H9 (cell line): Measurements from ENCODE around the gene IDUA. TPM values are rescaled to one million over a fixed set of nuclear protein-coding genes. Genes with fewer than 3 reads are reported as not detected.

Source experiments
- DNase-seq: peaks from one replicate; pipeline ENCODE4 v3.0.0-alpha.2; 2017
- H2AFZ ChIP-seq: one replicate; pipeline ENCODE4 v1.6.1; 2013; ENCODE audit warnings: mild to moderate bottlenecking, low read length, control low read depth, moderate library complexity
- H2AK5ac ChIP-seq: 2 replicates; pipeline ENCODE4 v1.6.1; 2013; ENCODE audit warnings: low read length, control low read depth, mixed read lengths; ENCODE audit not compliant: insufficient read length
- H2BK120ac ChIP-seq: one replicate; pipeline ENCODE4 v1.6.1; 2013; ENCODE audit warnings: low read depth, mild to moderate bottlenecking, low read length, control low read depth, inconsistent platforms; ENCODE audit not compliant: poor library complexity, severe bottlenecking
- H2BK12ac ChIP-seq: 2 replicates; pipeline ENCODE4 v1.6.1; 2013; ENCODE audit warnings: low read length, control low read depth, mixed read lengths, low read depth; ENCODE audit not compliant: insufficient read length
- H2BK15ac ChIP-seq: 2 replicates; pipeline ENCODE4 v1.6.1; 2013; ENCODE audit warnings: low read depth, low read length, control low read depth
- H2BK20ac ChIP-seq: one replicate; pipeline ENCODE4 v1.6.1; 2013; ENCODE audit warnings: low read depth, mild to moderate bottlenecking, low read length, control low read depth, inconsistent platforms; ENCODE audit not compliant: poor library complexity, severe bottlenecking
- H2BK5ac ChIP-seq: 2 replicates; pipeline ENCODE4 v1.6.1; 2013; ENCODE audit warnings: low read length, control low read depth, mixed read lengths; ENCODE audit not compliant: insufficient read length
- H3K14ac ChIP-seq: 2 replicates; pipeline ENCODE4 v1.6.1; 2013; ENCODE audit warnings: low read length, control low read depth; ENCODE audit not compliant: insufficient read depth
- H3K18ac ChIP-seq: 2 replicates; pipeline ENCODE4 v1.6.1; 2013; ENCODE audit warnings: low read depth, mild to moderate bottlenecking, mixed read lengths, low read length, control low read depth; ENCODE audit not compliant: insufficient read length
- H3K23ac ChIP-seq: 2 replicates; pipeline ENCODE4 v1.6.1; 2013; ENCODE audit warnings: low read length, control low read depth, mixed read lengths, low read depth; ENCODE audit not compliant: insufficient read length
- H3K23me2 ChIP-seq: 2 replicates; pipeline ENCODE4 v1.6.1; 2013; ENCODE audit warnings: low read depth, mild to moderate bottlenecking, mixed read lengths, low read length, control low read depth; ENCODE audit not compliant: insufficient read length, poor library complexity, severe bottlenecking
- H3K27ac ChIP-seq: 2 replicates; pipeline ENCODE4 v1.5.1; 2013; ENCODE audit warnings: low read length, control low read depth, mixed read lengths, low read depth; ENCODE audit not compliant: insufficient read length
- H3K27me3 ChIP-seq: 2 replicates; pipeline ENCODE4 v1.6.1; 2013; ENCODE audit warnings: low read length, control low read depth, inconsistent platforms; ENCODE audit not compliant: insufficient read depth
- H3K4ac ChIP-seq: 2 replicates; pipeline ENCODE4 v1.6.1; 2013; ENCODE audit warnings: low read depth, mild to moderate bottlenecking, control low read depth, inconsistent platforms, low read length, moderate library complexity
- H3K4me1 ChIP-seq: 2 replicates; pipeline ENCODE4 v1.6.1; 2013; ENCODE audit warnings: low read length, control low read depth, inconsistent platforms; ENCODE audit not compliant: insufficient read depth
- H3K4me2 ChIP-seq: 2 replicates; pipeline ENCODE4 v1.6.1; 2013; ENCODE audit warnings: low read length, control low read depth, mixed read lengths; ENCODE audit not compliant: insufficient read length, insufficient read depth
- H3K56ac ChIP-seq: 2 replicates; pipeline ENCODE4 v1.6.1; 2013; ENCODE audit warnings: low read depth, mild to moderate bottlenecking, mixed read lengths, low read length, control low read depth; ENCODE audit not compliant: insufficient read length
- H3K79me1 ChIP-seq: 2 replicates; pipeline ENCODE4 v1.6.1; 2013; ENCODE audit warnings: low read depth, mild to moderate bottlenecking, moderate library complexity, low read length, control low read depth, inconsistent platforms; ENCODE audit not compliant: insufficient read depth, poor library complexity, severe bottlenecking
- H3K79me2 ChIP-seq: 2 replicates; pipeline ENCODE4 v1.6.1; 2013; ENCODE audit warnings: low read length, control low read depth, inconsistent platforms; ENCODE audit not compliant: insufficient read depth
- H3K9ac ChIP-seq: 2 replicates; pipeline ENCODE4 v1.6.1; 2013; ENCODE audit warnings: low read length, control low read depth, mixed read lengths; ENCODE audit not compliant: insufficient read length; ENCODE audit errors: extremely low read depth
- H3K9me3 ChIP-seq: one replicate; pipeline ENCODE4 v1.6.1; 2013; ENCODE audit warnings: low read depth, low read length, inconsistent platforms; ENCODE audit not compliant: control insufficient read depth
- H3T11ph ChIP-seq: one replicate; pipeline ENCODE4 v1.6.1; 2013; ENCODE audit warnings: mild to moderate bottlenecking, low read length, control low read depth, inconsistent platforms
- H4K20me1 ChIP-seq: one replicate; pipeline ENCODE4 v1.6.1; 2013; ENCODE audit not compliant: control insufficient read depth, insufficient read length, insufficient read depth
- H4K5ac ChIP-seq: 2 replicates; pipeline ENCODE4 v1.6.1; 2013; ENCODE audit warnings: low read depth, mild to moderate bottlenecking, mixed read lengths, low read length, control low read depth; ENCODE audit not compliant: insufficient read length
- H4K8ac ChIP-seq: replicated peaks from 2 replicates; pipeline ENCODE4 v1.6.1; 2013; ENCODE audit warnings: low read length, control low read depth, mixed read lengths, low read depth; ENCODE audit not compliant: insufficient read length
- H4K91ac ChIP-seq: 2 replicates; pipeline ENCODE4 v1.6.1; 2013; ENCODE audit warnings: low read depth, mild to moderate bottlenecking, moderate library complexity, mixed read lengths, low read length, control low read depth; ENCODE audit not compliant: insufficient read length
- H3K27ac Mint-ChIP-seq, 3 experiments: 2 replicates in 2 of 3; 3 replicates in 1 of 3; pipeline ENCODE4 v1.8.0; 2020 to 2021; ENCODE audit warnings: mixed read lengths in 3 of 3, mild to moderate bottlenecking in 1 of 3, moderate library complexity in 1 of 3
- H3K27me3 Mint-ChIP-seq: 2 replicates; pipeline ENCODE4 v1.8.0; 2021; ENCODE audit warnings: low read depth, mild to moderate bottlenecking, moderate library complexity, mixed read lengths
- H3K36me3 Mint-ChIP-seq, 3 experiments: 2 replicates in 2 of 3; 3 replicates in 1 of 3; pipeline ENCODE4 v1.8.0; 2020 to 2021; ENCODE audit warnings: low read depth in 3 of 3, mixed read lengths in 3 of 3; ENCODE audit not compliant: insufficient read depth in 1 of 3
- H3K4me1 Mint-ChIP-seq, 2 experiments: 2 replicates each; pipeline ENCODE4 v1.8.0; 2020; ENCODE audit warnings: mixed read lengths in 2 of 2
- H3K4me3 Mint-ChIP-seq, 2 experiments: 2 replicates in 1 of 2; 3 replicates in 1 of 2; pipeline ENCODE4 v1.8.0; 2020 to 2021; ENCODE audit warnings: mild to moderate bottlenecking in 2 of 2, mixed read lengths in 2 of 2, moderate library complexity in 1 of 2
- H3K9me3 Mint-ChIP-seq, 2 experiments: 2 replicates in 1 of 2; 3 replicates in 1 of 2; pipeline ENCODE4 v1.8.0; 2020; ENCODE audit warnings: mild to moderate bottlenecking in 2 of 2, mixed read lengths in 2 of 2, moderate library complexity in 1 of 2
- CTCF ChIP-seq: fragments of 200-600 bp; sonication (generic); conservative IDR thresholded peaks from 3 replicates; pipeline ENCODE4 v1.8.0; 2021; ENCODE audit warnings: antibody characterized with exemption, mild to moderate bottlenecking
- WGBS: extraction: QIAGEN DNeasy Blood & Tissue Kit; methylation state at CpG from one replicate; pipeline ENCODE4 v1.1.7; 2013; ENCODE audit warnings: missing lambda C conversion rate, low lambda C conversion rate, mixed read lengths; ENCODE audit not compliant: insufficient read length; ENCODE audit errors: extremely low coverage; 5-methylcytosine and 5-hydroxymethylcytosine counted together
- total RNA-seq: library from RNA; stranded (reverse); gene quantifications from 2 replicates; pipeline ENCODE4 v1.2.1, GENCODE V29; 2021

Gene IDUA
- total RNA-seq, 1 experiment from 2014 or later = 14.5 TPM

GRCh38 chr4:1043162-1043561, 56.3 kb downstream of the IDUA start:
- no peak overlapping the region for H3K4me2 ChIP-seq

More at GRCh38 chr4:1043162-1043561, 56.3 kb downstream of the IDUA start:
- Histone ChIP-seq H3K79me1 (no peaks in the 10 kb centered on the region), H2BK20ac (no peak overlapping the region), H3K23ac (no peak overlapping the region), H4K5ac (no peak overlapping the region), H3K14ac (no peak overlapping the region), H3K79me2 (no peaks in the 10 kb centered on the region), H2AFZ (no peak overlapping the region), H2AK5ac (no peak overlapping the region), H3K27ac (no peak overlapping the region), H3K18ac (peak overlapping the region; percentile 23), H4K91ac (no peak overlapping the region), H3K9ac (no peak overlapping the region), H3K56ac (no peak overlapping the region), H2BK5ac (no peak overlapping the region), H3K9me3 (no peaks in the 10 kb centered on the region), H3K23me2 (peaks cover 4% of the 10 kb centered on the region), H4K8ac (no peak overlapping the region), H3K4me1 (no peaks in the 10 kb centered on the region; the same call in 1 of the 2 replicates), H2BK12ac (no peak overlapping the region), H3K27me3 (no peaks in the 10 kb centered on the region; the same call in 1 of the 2 replicates), H3K4ac (no peak overlapping the region), H2BK120ac (no peak overlapping the region), H3T11ph (no peak overlapping the region), H4K20me1 (no peaks in the 10 kb centered on the region), H2BK15ac (no peak overlapping the region)
- DNase-seq = no peak
- no CpG with 5 or more reads among the region's 7 CpGs for WGBS
- no peak for TF ChIP-seq CTCF
- Mint-ChIP-seq H3K4me1 (peaks cover 6 to 24% of the 10 kb centered on the region in 2 experiments), H3K9me3 (no peaks in the 10 kb centered on the region; a peak in 3 of 5 replicates), H3K27me3 (peaks cover 21% of the 10 kb centered on the region), H3K36me3 (peaks cover 0 to 2% (median 0%) of the 10 kb centered on the region in 3 experiments; a peak in 2 of 7 replicates), H3K27ac (peak overlapping the region in 2 of 3 experiments; percentile 18 to 88; a peak in 3 of 7 replicates), H3K4me3 (no peak overlapping the region)
